CD14-positive monocyte (primary cell): Measurements from ENCODE around the gene PHOSPHO1. TPM values are rescaled to one million over a fixed set of nuclear protein-coding genes. Genes with fewer than 3 reads are reported as not detected.

Experiments
- DNase-seq, 3 donors: peaks; one replicate each; pipeline ENCODE4 v3.0.0-alpha.2; 2011 to 2022
- H2AFZ ChIP-seq: 2 replicates; pipeline ENCODE4 v1.6.0; 2012; ENCODE audit warnings: mild to moderate bottlenecking, low read depth, low read length, inconsistent platforms; ENCODE audit not compliant: insufficient read depth, poor library complexity, severe bottlenecking
- H3K27ac ChIP-seq, 2 donors: 1 replicate in 1 of 2; 2 replicates in 1 of 2; pipeline ENCODE4 v1.5.1; 2012 to 2013; ENCODE audit warnings: low read length in 2 of 2, control low read depth in 1 of 2, inconsistent platforms in 1 of 2, low read depth in 1 of 2, mild to moderate bottlenecking in 1 of 2
- H3K27me3 ChIP-seq, 2 donors: one replicate each; pipeline versions ENCODE4 v1.6.0 to v1.6.1; 2011 to 2013; ENCODE audit warnings: low read length in 2 of 2; ENCODE audit not compliant: control insufficient read depth in 2 of 2, insufficient read depth in 2 of 2
- H3K36me3 ChIP-seq, 2 donors: replicated peaks in 1 of 2; 1 replicate in 1 of 2; 2 replicates in 1 of 2; pipeline versions ENCODE4 v1.5.1 to v1.6.1; 2012 to 2013; ENCODE audit warnings: low read length in 2 of 2, control low read depth in 1 of 2, inconsistent platforms in 1 of 2, mild to moderate bottlenecking in 1 of 2; ENCODE audit not compliant: insufficient read depth in 2 of 2, control insufficient read depth in 1 of 2
- H3K4me1 ChIP-seq, 2 donors: 1 replicate in 1 of 2; 2 replicates in 1 of 2; pipeline versions ENCODE4 v1.5.1 to v1.6.1; 2012 to 2013; ENCODE audit warnings: low read length in 2 of 2, control low read depth in 1 of 2, inconsistent platforms in 1 of 2, mild to moderate bottlenecking in 1 of 2, moderate library complexity in 1 of 2; ENCODE audit not compliant: insufficient read depth in 2 of 2, control insufficient read depth in 1 of 2
- H3K4me2 ChIP-seq: replicated peaks from 2 replicates; pipeline ENCODE3; 2012; ENCODE audit warnings: low read length, moderate library complexity, mild to moderate bottlenecking; ENCODE audit not compliant: poor library complexity, severe bottlenecking; ENCODE audit errors: extremely low read depth
- H3K4me3 ChIP-seq, 3 experiments: fragments of 200-600 bp in 1 of 3; sonication (generic) in 1 of 3; replicated peaks in 1 of 3; 1 replicate in 2 of 3; 2 replicates in 1 of 3; pipeline ENCODE4 v1.5.1; 2011 to 2013; ENCODE audit warnings: low read length in 3 of 3, mild to moderate bottlenecking in 3 of 3, control low read depth in 2 of 3, low read depth in 2 of 3, inconsistent platforms in 1 of 3, moderate library complexity in 1 of 3
- H3K79me2 ChIP-seq: 2 replicates; pipeline ENCODE4 v1.6.0; 2012; ENCODE audit warnings: mild to moderate bottlenecking, control low read depth, inconsistent platforms, low read length, moderate library complexity; ENCODE audit not compliant: insufficient read depth
- H3K9ac ChIP-seq: 2 replicates; pipeline ENCODE4 v1.6.0; 2017; ENCODE audit warnings: low read length, mild to moderate bottlenecking; ENCODE audit not compliant: insufficient read depth, poor library complexity, severe bottlenecking
- H3K9me3 ChIP-seq, 2 donors: replicated peaks in 1 of 2; 1 replicate in 1 of 2; 2 replicates in 1 of 2; pipeline versions ENCODE4 v1.5.1 to v1.6.1; 2012 to 2013; ENCODE audit warnings: low read length in 2 of 2, control low read depth in 1 of 2; ENCODE audit not compliant: control insufficient read depth in 1 of 2, insufficient read depth in 1 of 2
- H4K20me1 ChIP-seq: 2 replicates; pipeline ENCODE4 v1.6.0; 2012; ENCODE audit warnings: mild to moderate bottlenecking, low read length, control low read depth, moderate library complexity; ENCODE audit not compliant: insufficient read depth
- H3K27ac Mint-ChIP-seq, 7 donors: one replicate each; pipeline ENCODE4 v1.8.0; 2020; ENCODE audit warnings: mild to moderate bottlenecking in 7 of 7, mixed read lengths in 7 of 7, moderate library complexity in 6 of 7, inconsistent platforms in 2 of 7
- H3K27me3 Mint-ChIP-seq, 3 donors: one replicate each; pipeline ENCODE4 v1.8.0; 2021 to 2022; ENCODE audit warnings: low read depth in 3 of 3, mild to moderate bottlenecking in 3 of 3, mixed read lengths in 3 of 3, moderate library complexity in 3 of 3, inconsistent platforms in 1 of 3
- H3K36me3 Mint-ChIP-seq, 2 donors: one replicate each; pipeline ENCODE4 v1.8.0; 2020; ENCODE audit warnings: mixed read lengths in 2 of 2, inconsistent platforms in 1 of 2, mild to moderate bottlenecking in 1 of 2
- H3K4me1 Mint-ChIP-seq: one replicate; pipeline ENCODE4 v1.8.0; 2020; ENCODE audit warnings: mild to moderate bottlenecking, mixed read lengths
- H3K4me3 Mint-ChIP-seq, 2 donors: one replicate each; pipeline ENCODE4 v1.8.0; 2020; ENCODE audit warnings: mild to moderate bottlenecking in 2 of 2, mixed read lengths in 2 of 2, moderate library complexity in 1 of 2
- H3K9me3 Mint-ChIP-seq, 7 donors: one replicate each; pipeline ENCODE4 v1.8.0; 2020 to 2022; ENCODE audit warnings: mixed read lengths in 7 of 7, mild to moderate bottlenecking in 6 of 7, moderate library complexity in 6 of 7, inconsistent platforms in 2 of 7
- CTCF ChIP-seq: fragments of 200-600 bp; IDR thresholded peaks from one replicate; pipeline ENCODE4 v1.8.0; 2022; ENCODE audit warnings: antibody characterized with exemption, mild to moderate bottlenecking
- WGBS: methylation state at CpG from one replicate; pipeline ENCODE4 v1.1.5; 2013; ENCODE audit warnings: missing lambda C conversion rate; ENCODE audit not compliant: insufficient coverage; 5-methylcytosine and 5-hydroxymethylcytosine counted together
- intact Hi-C, 2 donors: fragments of 100-400 bp; cut with micrococcal nuclease; formaldehyde crosslinking; loops; one replicate each; pipeline versions ENCODE4 v1.15.0 to v1.15.1; 2023
- polyA plus RNA-seq, 3 donors: library from polyadenylated mRNA; depleted of rRNA in 1 of 3; unstranded in 2 of 3; stranded (reverse) in 1 of 3; fragments of 300-500 nt in 2 of 3; fragments of >200 nt in 1 of 3; fragmentation: Illumina TruSeq in 2 of 3; gene quantifications; 1 replicate in 2 of 3; 2 replicates in 1 of 3; pipeline ENCODE4 v1.2.3, GENCODE V29; 2012 to 2021

PHOSPHO1 gene
- polyA plus RNA-seq, 3 donors: 0.51 to 1.4 (median 0.61) TPM

- no peak overlapping the region for H3K9ac ChIP-seq
- H3K27ac Mint-ChIP-seq: peak overlapping the region in 2 of 7 donors; percentile 30 to 39
- no peak for TF ChIP-seq CTCF
Measured at GRCh38 chr17:49226771-49227435, 3.7 kb downstream of the PHOSPHO1 start.

GRCh38 chr17:49225554-49226236 is 4.9 kb downstream of the PHOSPHO1 start:
- no peak for DNase-seq
- peaks cover 21 to 53% of the 10 kb centered on the region in 2 donors for H3K27me3 ChIP-seq
- Mint-ChIP-seq H3K27me3 (peaks cover 50 to 79% (median 60%) of the 10 kb centered on the region in 3 donors), H3K4me3 (peak overlapping the region in 1 of 2 donors; percentile 92), H3K4me1 (peaks cover 53% of the 10 kb centered on the region), H3K27ac (no peak overlapping the region), H3K9me3 (peaks cover 0 to 13% (median 7%) of the 10 kb centered on the region in 7 donors), H3K36me3 (peaks cover 32% of the 10 kb centered on the region in 2 donors)
- H3K36me3 ChIP-seq: peaks cover 13 to 19% of the 10 kb centered on the region in 2 donors
- no peak overlapping the region for H2AFZ ChIP-seq
- WGBS: 95% methylated on average over 4 of the region's 8 CpGs
- peak overlapping the region; percentile 76 for H3K4me2 ChIP-seq
- intact Hi-C loops: loop anchor here (2.0 to 5.0 kb wide), 2 partner anchors 45 to 67 kb away; no protein-coding TSS in a partner anchor
- H3K9ac ChIP-seq: no peak overlapping the region
- H3K4me3 ChIP-seq: no peak overlapping the region
- TF ChIP-seq CTCF: no peak
- peaks cover 18% of the 10 kb centered on the region for H4K20me1 ChIP-seq
- no peaks in the 10 kb centered on the region for H3K79me2 ChIP-seq
- H3K4me1 ChIP-seq: peaks cover 39 to 60% of the 10 kb centered on the region in 2 donors
- no peak overlapping the region for H3K27ac ChIP-seq
- H3K9me3 ChIP-seq: peaks cover 0 to 5% of the 10 kb centered on the region in 2 donors

More at GRCh38 chr17:49226771-49227435, 3.7 kb downstream of the PHOSPHO1 start:
- H3K9me3 Mint-ChIP-seq: peaks cover 0 to 13% (median 7%) of the 10 kb centered on the region in 7 donors
- DNase-seq: no peak
- H3K4me3 Mint-ChIP-seq: peak overlapping the region in 1 of 2 donors; percentile 7
- H3K27me3 Mint-ChIP-seq: peaks cover 53 to 86% (median 67%) of the 10 kb centered on the region in 3 donors
- H4K20me1 ChIP-seq: peaks cover 18% of the 10 kb centered on the region
- H3K27ac ChIP-seq: no peak overlapping the region
- H2AFZ ChIP-seq: no peak overlapping the region
- peaks cover 0 to 5% of the 10 kb centered on the region in 2 donors for H3K9me3 ChIP-seq
- H3K4me2 ChIP-seq: no peak overlapping the region
- H3K4me1 Mint-ChIP-seq: peaks cover 61% of the 10 kb centered on the region
- H3K79me2 ChIP-seq: no peaks in the 10 kb centered on the region
- peaks cover 26 to 30% of the 10 kb centered on the region in 2 donors for H3K36me3 Mint-ChIP-seq
- H3K27me3 ChIP-seq: peaks cover 21 to 63% of the 10 kb centered on the region in 2 donors
- peaks cover 11 to 12% of the 10 kb centered on the region in 2 donors for H3K36me3 ChIP-seq
- intact Hi-C loops: loop anchor here (1.0 to 5.0 kb wide), 3 partner anchors 46 to 65 kb away; no protein-coding TSS in a partner anchor
- H3K4me1 ChIP-seq: peaks cover 47 to 65% of the 10 kb centered on the region in 2 donors
- H3K4me3 ChIP-seq: no peak overlapping the region
- 73% methylated on average over 3 of the region's 3 CpGs for WGBS
